Inflammatory macrophage treated with lipopolysaccharide for 4 hours (primary cell): ENCODE measurements around the gene NPC2.
"Not testable (repeated sequence)": the region's sequence is repeated elsewhere in the genome, so short reads cannot be mapped to it uniquely, and the experiment has no call there.

Experiments used
- DNase-seq: peaks from one replicate; pipeline ENCODE4 v3.0.0-alpha.2; 2020

NPC2 gene

GRCh38 chr14:74464785-74465184 is 28.3 kb downstream of the NPC2 start:
- no peak for DNase-seq

- no peak for DNase-seq
These were observed 29.4 kb downstream of the NPC2 start for GRCh38 chr14:74463697-74464096.

GRCh38 chr14:74462993-74463392 is 30.1 kb downstream of the NPC2 start:
- no peak for DNase-seq

- DNase-seq: no peak
These were observed 33.1 kb downstream of the NPC2 start for GRCh38 chr14:74459976-74460375.

- peak; percentile 51 for DNase-seq
These were observed 33.7 kb downstream of the NPC2 start for GRCh38 chr14:74459289-74459946.

- no peak for DNase-seq
These were observed 35.6 kb downstream of the NPC2 start for GRCh38 chr14:74457565-74457895.

GRCh38 chr14:74456684-74457564 is 36.2 kb downstream of the NPC2 start:
- DNase-seq: no peak

- DNase-seq: not testable (repeated sequence)
These were observed 38.7 kb downstream of the NPC2 start for GRCh38 chr14:74454397-74454796.

GRCh38 chr14:74444866-74445265 is 48.2 kb downstream of the NPC2 start:
- DNase-seq: no peak

- no peak for DNase-seq
These were observed 50.3 kb downstream of the NPC2 start for GRCh38 chr14:74442757-74443156.

GRCh38 chr14:74441113-74441512 is 52.0 kb downstream of the NPC2 start:
- DNase-seq: no peak

GRCh38 chr14:74438351-74438915 is 54.7 kb downstream of the NPC2 start:
- DNase-seq: no peak

- DNase-seq: no peak
These were observed 55.5 kb downstream of the NPC2 start for GRCh38 chr14:74437496-74438053.

- DNase-seq: no peak
These were observed 58.8 kb downstream of the NPC2 start for GRCh38 chr14:74434294-74434693.

- no peak for DNase-seq
These were observed 63.1 kb downstream of the NPC2 start for GRCh38 chr14:74429991-74430390.
